HG02610 (cell line): Measurements from ENCODE around the gene HDLBP.
"Not testable (repeated sequence)": the region's sequence is repeated elsewhere in the genome, so short reads cannot be mapped to it uniquely, and the experiment has no call there.

Experiments
- ATAC-seq: cut with Tn5 transposase; IDR thresholded peaks from one replicate; pipeline ENCODE4 v1.9.1; 2021; ENCODE audit warnings: mild to moderate bottlenecking, moderate library complexity; ENCODE audit not compliant: unreplicated experiment

HDLBP gene

DNA sequence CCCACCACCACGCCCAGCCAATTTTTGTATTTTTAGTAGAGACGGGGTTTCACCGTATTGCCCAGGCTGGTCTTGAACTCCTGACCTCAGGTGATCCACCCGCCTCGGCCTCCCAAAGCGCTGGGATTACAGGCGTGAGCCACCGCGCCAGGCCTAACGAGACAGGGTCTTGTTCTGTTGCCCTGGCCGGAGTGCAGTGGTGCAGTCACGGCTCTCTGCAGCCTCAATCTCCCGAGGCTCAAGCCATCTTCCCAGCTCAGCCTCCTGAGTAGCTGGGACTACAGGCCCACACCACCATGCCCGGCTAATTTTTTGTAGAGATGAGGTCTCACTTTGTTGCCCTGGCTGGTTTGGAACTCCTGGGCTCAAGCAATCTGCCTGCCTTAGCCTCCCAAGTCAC lies 118.2 kb downstream of the HDLBP start:
- ATAC-seq: not testable (repeated sequence)

- no peak for ATAC-seq
These were observed 119.9 kb downstream of the HDLBP start for GRCh38 chr2:241195506-241196130.

GRCh38 chr2:241194811-241195210 lies 120.7 kb downstream of the HDLBP start:
- no peak for ATAC-seq

DNA sequence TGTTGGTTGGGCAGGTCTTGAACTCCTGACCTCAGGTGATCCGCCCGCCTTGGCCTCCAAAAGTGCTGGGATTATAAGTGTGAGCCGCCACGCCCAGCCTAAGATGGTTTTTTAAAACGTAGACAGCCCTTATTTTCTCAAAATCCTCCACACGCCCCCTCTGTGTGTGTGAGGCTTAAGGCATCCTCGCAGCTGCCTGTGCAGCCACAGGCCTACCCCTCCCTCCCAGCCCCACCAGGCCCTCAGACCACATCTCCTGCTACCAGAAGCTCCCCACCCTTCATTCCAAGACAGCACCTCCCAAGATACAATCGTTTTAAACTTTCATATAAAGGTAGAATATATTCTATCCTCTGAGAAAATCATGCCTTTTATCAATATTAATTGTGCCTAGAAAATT lies 122.2 kb downstream of the HDLBP start:
- no peak for ATAC-seq

GRCh38 chr2:241191081-241191480 lies 124.4 kb downstream of the HDLBP start:
- no peak for ATAC-seq

DNA sequence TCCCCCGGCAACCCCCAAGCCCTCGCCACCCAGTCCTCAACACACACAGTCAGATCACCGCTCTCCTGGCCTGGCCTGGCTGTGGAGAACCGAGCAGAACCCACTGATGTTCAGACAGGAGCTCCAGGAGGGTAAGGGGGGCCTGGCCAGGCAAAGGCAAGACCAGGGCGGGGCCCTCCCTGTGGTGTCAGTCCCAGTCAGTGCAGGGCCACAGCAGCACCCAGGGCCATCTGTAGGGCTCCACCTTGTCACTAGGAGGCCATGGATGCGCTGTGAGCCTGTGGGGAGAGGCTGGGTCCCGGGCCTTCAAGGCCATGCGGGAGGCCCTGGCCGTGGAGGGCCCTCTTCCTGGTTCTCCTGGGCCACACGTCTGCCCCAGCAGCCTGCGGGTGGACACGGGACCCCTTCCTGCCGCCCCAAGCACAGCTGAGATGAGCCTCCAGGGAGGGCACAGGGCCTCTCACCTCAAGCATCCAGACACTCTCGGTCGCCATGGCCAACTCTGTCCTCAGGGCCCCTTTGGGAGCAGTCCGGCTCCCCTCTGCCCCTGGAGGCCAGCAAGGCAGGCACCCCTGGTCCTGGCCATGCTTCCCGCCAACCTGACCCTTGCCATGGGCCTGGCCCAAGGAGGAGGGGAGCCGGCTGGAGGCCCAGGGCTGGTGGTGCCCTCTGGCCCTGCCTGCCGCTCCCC lies 125.0 kb downstream of the HDLBP start:
- ATAC-seq: no peak

DNA sequence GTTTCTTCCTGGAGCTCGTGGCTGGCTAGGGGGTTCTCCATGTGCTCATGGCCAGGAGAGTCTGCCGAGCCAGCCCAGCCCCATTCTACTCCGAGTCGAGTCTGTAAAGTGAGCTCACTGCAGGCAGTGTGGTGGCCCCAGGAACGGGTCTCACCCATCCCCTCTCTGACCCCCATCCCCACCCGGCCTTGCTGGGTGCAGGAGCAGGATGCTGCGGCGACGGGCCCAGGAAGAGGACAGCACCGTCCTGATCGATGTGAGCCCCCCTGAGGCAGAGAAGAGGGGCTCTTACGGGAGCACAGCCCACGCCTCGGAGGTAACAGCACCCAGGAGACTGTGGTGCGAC lies 125.6 kb downstream of the HDLBP start:
- no peak for ATAC-seq

- ATAC-seq: no peak
These were observed 126.2 kb downstream of the HDLBP start for GRCh38 chr2:241189093-241189855.

- no peak for ATAC-seq
These were observed 126.9 kb downstream of the HDLBP start, which contains the start of gene ANO7 for GRCh38 chr2:241188361-241189092. ANO7 (plus strand) TSS chr2:241188677; CDS start chr2:241190064, 1,387 bp downstream.

DNA sequence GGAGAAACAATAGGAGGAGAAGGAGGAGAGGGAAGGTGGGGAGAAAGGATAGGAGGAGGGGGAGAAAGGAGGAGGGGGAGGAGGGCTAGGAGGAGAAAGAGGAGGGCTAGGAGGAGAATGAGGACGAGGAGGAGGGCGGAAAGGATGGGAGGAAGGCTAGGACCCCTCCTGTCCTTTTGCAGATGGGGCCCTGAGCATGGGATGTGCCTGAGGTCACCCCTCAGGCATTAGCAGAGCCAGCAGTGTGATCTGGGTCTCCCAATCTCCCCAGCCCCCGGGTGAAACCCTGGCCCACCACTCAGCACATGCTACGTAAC lies 127.6 kb downstream of the HDLBP start:
- no peak for ATAC-seq

DNA sequence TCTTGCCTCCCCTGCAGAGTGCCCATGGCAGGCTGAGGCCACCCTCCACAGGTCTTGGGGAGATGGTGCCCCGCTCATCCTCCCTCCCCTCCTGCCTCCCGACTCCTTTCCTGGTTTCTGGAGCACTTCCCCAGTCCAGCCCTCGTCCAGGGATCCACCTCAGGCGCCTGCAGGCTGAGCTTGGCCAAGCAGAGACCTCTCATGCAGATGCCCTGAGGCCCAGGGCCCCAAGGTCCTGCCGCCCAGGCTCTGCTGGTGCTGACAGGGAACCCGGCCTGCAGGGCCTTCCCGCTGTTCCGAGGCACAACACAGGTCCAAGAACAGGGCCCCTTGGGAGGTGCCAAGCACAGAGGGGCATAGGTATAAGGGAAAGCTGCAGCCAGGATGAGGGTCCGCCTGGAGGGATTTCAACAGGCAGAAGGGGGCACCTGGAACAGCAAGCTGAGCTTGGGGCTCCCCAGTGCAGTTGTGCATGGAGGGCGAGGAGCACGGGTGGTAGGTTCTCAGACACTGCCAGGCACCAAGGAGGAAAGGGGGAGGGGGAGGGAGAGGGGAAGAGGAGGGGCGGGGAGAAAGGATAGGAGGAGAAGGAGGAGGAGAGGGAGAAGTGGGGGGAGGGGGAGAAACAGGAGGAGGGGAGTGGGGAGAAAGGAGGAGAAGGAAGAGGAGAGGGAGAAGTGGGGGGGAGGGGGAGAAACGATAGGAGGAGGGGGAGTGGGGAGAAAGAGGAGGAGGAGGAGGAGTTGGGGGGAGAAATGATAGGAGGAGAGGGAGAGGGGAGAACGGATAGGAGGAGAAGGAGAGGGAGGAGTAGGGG lies 128.2 kb downstream of the HDLBP start:
- ATAC-seq: no peak

DNA sequence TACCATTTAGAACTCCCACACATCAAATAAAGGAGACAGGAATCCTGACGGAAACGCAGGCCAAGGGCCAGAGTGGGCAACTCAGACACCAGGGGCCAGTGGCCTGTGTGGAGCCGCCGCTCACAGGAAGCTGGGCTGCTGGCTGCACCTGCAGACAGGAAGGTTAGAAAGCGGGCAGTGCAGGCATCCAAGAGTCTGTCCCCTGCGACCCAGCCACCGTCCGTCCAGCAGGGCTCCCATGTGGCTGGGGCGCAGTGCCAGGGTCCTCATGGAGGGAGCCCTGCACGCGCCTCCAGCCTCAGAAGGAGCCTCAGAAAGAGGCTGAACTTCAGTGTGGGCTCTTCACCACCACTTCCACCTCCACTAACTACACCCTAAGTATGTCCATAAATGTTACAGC lies 129.5 kb downstream of the HDLBP start:
- ATAC-seq: no peak

GRCh38 chr2:241184901-241185300 lies 130.6 kb downstream of the HDLBP start:
- no peak for ATAC-seq

- no peak for ATAC-seq
These were observed 132.3 kb downstream of the HDLBP start for GRCh38 chr2:241183221-241183620.

GRCh38 chr2:241182531-241183133 lies 132.8 kb downstream of the HDLBP start:
- ATAC-seq: no peak

DNA sequence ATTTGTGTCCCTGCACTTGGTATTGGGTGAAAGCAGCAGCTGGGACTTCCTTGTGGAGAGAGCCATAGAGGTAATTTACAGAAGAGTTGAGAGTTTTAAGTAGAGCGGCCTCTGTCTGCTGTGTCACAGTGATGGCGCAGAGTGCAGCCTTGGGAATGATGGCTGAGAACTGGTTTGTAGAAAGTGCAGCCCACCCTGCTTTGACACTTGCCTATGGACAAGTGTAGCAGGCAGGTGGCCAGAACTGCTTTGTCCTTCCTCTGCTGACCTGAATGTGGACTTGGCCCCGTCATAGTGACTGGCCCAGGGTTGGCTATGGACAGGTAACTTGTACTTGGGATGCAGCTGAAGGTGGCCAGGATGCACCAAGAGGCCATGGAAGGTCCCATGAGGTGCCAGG lies 133.3 kb downstream of the HDLBP start:
- no peak for ATAC-seq

DNA sequence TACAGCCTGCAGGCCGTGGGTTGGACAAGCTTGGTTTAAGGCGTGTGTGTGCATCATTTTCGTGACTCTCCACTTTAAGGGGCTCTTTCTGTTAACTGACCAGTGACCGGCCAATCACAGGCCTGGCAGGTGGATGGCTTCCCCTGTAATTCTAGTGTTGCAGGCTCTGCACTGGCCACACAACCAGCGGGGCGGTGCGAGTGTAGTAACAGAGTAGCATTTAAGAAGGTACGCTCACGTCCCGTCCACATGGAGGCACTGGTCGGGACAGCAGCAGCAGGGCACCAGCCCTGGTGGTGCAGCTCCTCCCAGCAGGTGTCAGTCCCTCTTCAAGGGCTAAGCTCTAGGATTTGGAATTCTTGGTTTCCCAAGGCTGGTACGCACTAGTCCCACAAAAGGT lies 135.0 kb downstream of the HDLBP start:
- ATAC-seq: no peak

DNA sequence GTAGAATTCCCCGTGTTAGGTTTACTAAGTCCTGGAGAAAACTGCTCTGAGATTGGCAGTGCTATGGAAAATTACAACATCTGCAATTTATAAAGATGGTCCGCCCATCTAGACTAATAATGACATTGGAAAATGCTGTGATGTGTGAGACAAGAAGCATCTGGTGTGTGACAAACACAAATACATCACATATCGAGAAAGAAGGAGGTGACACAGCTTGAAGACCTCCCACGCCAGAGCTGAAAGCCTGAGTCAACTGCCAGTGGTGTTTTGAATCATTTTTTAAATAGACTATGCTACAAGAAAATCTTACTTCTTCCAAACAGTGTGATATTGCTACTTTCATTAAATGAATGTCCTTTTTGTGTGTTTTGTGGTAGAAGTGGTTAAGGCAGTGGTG lies 135.6 kb downstream of the HDLBP start:
- ATAC-seq: no peak

DNA sequence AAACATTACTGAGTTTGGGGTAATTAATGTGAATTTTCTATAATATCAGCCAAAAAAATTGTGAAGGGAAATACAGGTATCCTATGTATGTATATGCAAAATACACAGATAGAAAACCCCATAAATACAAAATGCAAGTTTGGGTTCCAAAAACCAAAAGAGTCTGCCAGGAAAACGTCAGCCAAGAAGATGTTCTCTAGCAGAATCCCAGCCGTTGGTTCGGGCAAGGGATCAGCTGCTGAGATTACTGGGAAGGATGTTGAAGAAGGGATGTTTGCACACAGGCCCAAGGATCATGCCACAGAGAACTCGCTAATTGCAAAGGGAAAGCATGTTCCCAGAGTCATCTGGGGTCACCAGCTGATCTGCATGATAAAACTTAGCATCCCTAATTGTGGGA lies 136.5 kb downstream of the HDLBP start:
- ATAC-seq: no peak
